K562 (cell line): Measurements from ENCODE around the gene KLHL41. TPM values are rescaled to one million over a fixed set of nuclear protein-coding genes. Genes with fewer than 3 reads are reported as not detected.

Experiments used
- ATAC-seq: fragments of 200-7000 bp; cut with Tn5 transposase; 3 replicates; pipeline ENCODE4 v1.9.1; 2020; ENCODE audit warnings: moderate library complexity
- BruUV-seq: library from RNA; stranded (reverse); fragments of 400-500 nt; replicated peaks from 2 replicates; lab custom pipeline; 2021; lab: Mats Ljungman, UMichigan
- CTCF ChIA-PET: fragments of 300-600 bp; formaldehyde crosslinking; extraction: SDS; loops from one replicate; lab custom pipeline; 2021; ENCODE audit warnings: low intra/inter-chr PET ratio; lab: Yijun Ruan, JAX
- POLR2A ChIA-PET: fragments of 300-600, 350-650 bp; sonication (Branson Sonifier 250); formaldehyde crosslinking; extraction: SDS; loops from one replicate; lab custom pipeline; 2021; ENCODE audit warnings: antibody characterized with exemption, inconsistent platforms; lab: Yijun Ruan, JAX
- DNase-seq, 4 experiments: peaks; one replicate each; pipeline versions ENCODE4 v3.0.0 to v3.0.0-alpha.2; 2011 to 2018; ENCODE audit warnings: low spot score in 3 of 4, mixed read lengths in 3 of 4; ENCODE audit errors: extremely low read depth in 1 of 4
- FAIRE-seq: peaks from 2 replicates; lab custom pipeline; 2011; peaks lifted over from hg19 to GRCh38; lab: Jason Lieb, UNC
- H2AFZ ChIP-seq: 2 replicates; pipeline ENCODE4 v1.6.0; 2011; ENCODE audit warnings: low read depth, low read length, control low read depth, inconsistent platforms
- H3K27ac ChIP-seq: fragments of 200-600 bp; 3 replicates; pipeline ENCODE4 v1.8.0; 2011; ENCODE audit warnings: low read depth, mild to moderate bottlenecking, control low read depth, inconsistent platforms, low read length, moderate library complexity, mixed read lengths; ENCODE audit errors: extremely low read depth
- H3K27me3 ChIP-seq, 2 experiments: fragments of 300-600 bp in 1 of 2; 2 replicates in 1 of 2; 3 replicates in 1 of 2; pipeline versions ENCODE4 v1.6.0 to v1.8.0; 2011; ENCODE audit warnings: inconsistent platforms in 2 of 2, low read length in 2 of 2, mild to moderate bottlenecking in 1 of 2, mixed read lengths in 1 of 2, moderate library complexity in 1 of 2; ENCODE audit not compliant: control insufficient read depth in 2 of 2, insufficient read depth in 2 of 2
- H3K36me3 ChIP-seq: fragments of 300-600 bp; 3 replicates; pipeline ENCODE4 v1.8.0; 2011; ENCODE audit warnings: mild to moderate bottlenecking, low read length, inconsistent platforms; ENCODE audit not compliant: control insufficient read depth, insufficient read depth
- H3K4me1 ChIP-seq, 2 experiments: fragments of 200-600 bp in 1 of 2; replicated peaks in 1 of 2; 2 replicates in 1 of 2; 3 replicates in 1 of 2; pipeline versions ENCODE4 v1.5.1 to v1.8.0; 2011; ENCODE audit warnings: inconsistent platforms in 2 of 2, low read length in 2 of 2, mild to moderate bottlenecking in 1 of 2, mixed read lengths in 1 of 2, moderate library complexity in 1 of 2; ENCODE audit not compliant: control insufficient read depth in 2 of 2, insufficient read depth in 2 of 2
- H3K4me2 ChIP-seq: 2 replicates; pipeline ENCODE4 v1.6.1; 2011; ENCODE audit warnings: low read length, control low read depth, inconsistent platforms, mixed read lengths; ENCODE audit not compliant: insufficient read depth
- H3K4me3 ChIP-seq: fragments of 200-600 bp; sonication (generic), shearing (Covaris generic); 2 replicates; pipeline ENCODE4 v1.5.1; 2016; ENCODE audit warnings: control low read depth, inconsistent platforms
- H3K79me2 ChIP-seq: fragments of 200-600 bp; 3 replicates; pipeline ENCODE4 v1.8.0; 2011; ENCODE audit warnings: low read length, inconsistent platforms; ENCODE audit not compliant: control insufficient read depth, insufficient read depth
- H3K9ac ChIP-seq, 2 experiments: 2 replicates each; pipeline versions ENCODE4 v1.6.0 to v1.6.1; 2011; ENCODE audit warnings: low read depth in 2 of 2, low read length in 2 of 2, control low read depth in 1 of 2, inconsistent platforms in 1 of 2, mild to moderate bottlenecking in 1 of 2, mixed read lengths in 1 of 2; ENCODE audit not compliant: insufficient read depth in 1 of 2
- H3K9me1 ChIP-seq: one replicate; pipeline ENCODE4 v1.6.0; 2011; ENCODE audit warnings: inconsistent platforms, mild to moderate bottlenecking, low read length, moderate library complexity; ENCODE audit not compliant: control insufficient read depth, insufficient read depth
- H3K9me3 ChIP-seq: replicated peaks from 2 replicates; pipeline ENCODE4 v1.5.1; 2011; ENCODE audit warnings: low read depth, low read length, inconsistent platforms; ENCODE audit not compliant: control insufficient read depth, insufficient read depth
- H4K20me1 ChIP-seq: replicated peaks from 2 replicates; pipeline ENCODE4 v1.6.1; 2011; ENCODE audit warnings: low read length, inconsistent platforms, mixed read lengths; ENCODE audit not compliant: control insufficient read depth, insufficient read depth
- FOXA3 ChIP-seq, 2 experiments: fragments of 450-650 bp in 1 of 2; sonication (generic) in 1 of 2; formaldehyde crosslinking; IDR thresholded peaks in 1 of 2; conservative IDR thresholded peaks in 1 of 2; 2 replicates each; pipeline versions ENCODE4 v1.4.0 to v1.8.0; 2020 to 2022; ENCODE audit warnings: mild to moderate bottlenecking in 2 of 2, missing genetic modification reagents in 1 of 2
- JUND ChIP-seq, 2 experiments: IDR thresholded peaks; 2 replicates in 1 of 2; 3 replicates in 1 of 2; pipeline ENCODE4 v1.6.1; 2011; ENCODE audit warnings: borderline replicate concordance in 2 of 2, low read depth in 2 of 2, low read length in 2 of 2, improper control_type of control experiment in 1 of 2, missing biosample characterization in 1 of 2, missing genetic modification characterization in 1 of 2, missing genetic modification reagents in 1 of 2
- MCM5 ChIP-seq: fragments of 450-650 bp; IDR thresholded peaks from 2 replicates; pipeline ENCODE4 v1.6.1; 2016; ENCODE audit warnings: low read depth
- MECOM ChIP-seq: fragments of 250-450 bp; sonication (Bioruptor Pico); IDR thresholded peaks from 2 replicates; pipeline ENCODE4 v1.8.0; 2022; ENCODE audit warnings: inconsistent platforms
- RAD21 ChIP-seq, 2 experiments: fragments of 250-450 bp in 1 of 2; fragments of 450-650 bp in 1 of 2; sonication (Bioruptor Pico) in 1 of 2; formaldehyde crosslinking in 1 of 2; IDR thresholded peaks in 1 of 2; conservative IDR thresholded peaks in 1 of 2; 2 replicates each; pipeline versions ENCODE4 v1.4.0 to v1.8.0; 2020 to 2022; ENCODE audit warnings: mild to moderate bottlenecking in 2 of 2, moderate library complexity in 1 of 2
- RAD51 ChIP-seq: fragments of 450-650 bp; IDR thresholded peaks from 2 replicates; pipeline ENCODE4 v1.7.1; 2016; ENCODE audit warnings: low read depth, mild to moderate bottlenecking, borderline replicate concordance
- RCOR1 ChIP-seq, 2 experiments: IDR thresholded peaks; 2 replicates each; pipeline ENCODE4 v1.6.1; 2012; ENCODE audit warnings: low read depth in 2 of 2, low read length in 2 of 2, borderline replicate concordance in 1 of 2, improper control_type of control experiment in 1 of 2
- RREB1 ChIP-seq: fragments of 250-450 bp; sonication (Bioruptor Pico); IDR thresholded peaks from 2 replicates; pipeline ENCODE4 v1.4.0; 2020
- SMARCA4 ChIP-seq: fragments of 450-650 bp; IDR thresholded peaks from 2 replicates; pipeline ENCODE4 v1.6.1; 2016
- SMARCC2 ChIP-seq: fragments of 450-650 bp; IDR thresholded peaks from 2 replicates; pipeline ENCODE4 v1.6.1; 2017; ENCODE audit warnings: antibody characterized with exemption, moderate library complexity, mild to moderate bottlenecking, low read depth
- SP2 ChIP-seq: IDR thresholded peaks from 2 replicates; pipeline ENCODE4 v1.6.1; 2011; ENCODE audit warnings: mild to moderate bottlenecking, low read depth, low read length, moderate library complexity; ENCODE audit not compliant: poor library complexity, severe bottlenecking; ENCODE audit errors: extremely low read depth
- TEAD4 ChIP-seq, 2 experiments: sonication (generic) in 1 of 2; formaldehyde crosslinking in 1 of 2; IDR thresholded peaks; 2 replicates each; pipeline versions ENCODE4 v1.6.1 to v1.8.0; 2012 to 2022; ENCODE audit warnings: borderline replicate concordance in 1 of 2, inconsistent platforms in 1 of 2, low read length in 1 of 2, mild to moderate bottlenecking in 1 of 2, missing genetic modification reagents in 1 of 2
- TRIM24 ChIP-seq, 2 experiments: fragments of 450-650 bp; IDR thresholded peaks; 2 replicates each; pipeline ENCODE4 v1.6.1; 2016
- WGBS: fragments of 100-300 bp; shearing (Covaris generic); methylation state at CpG from one replicate; pipeline ENCODE4 v1.1.6; 2016; ENCODE audit warnings: low coverage, mixed read lengths; ENCODE audit not compliant: insufficient coverage; ENCODE audit errors: missing lambda C conversion rate; 5-methylcytosine and 5-hydroxymethylcytosine counted together
- in situ Hi-C: fragments of 300-500 bp; cut with MboI; formaldehyde crosslinking; loops from 4 replicates; pipeline ENCODE4 v1.15.0; 2018; ENCODE audit warnings: inconsistent platforms, mixed read lengths
- intact Hi-C: fragments of 100-400 bp; cut with micrococcal nuclease; formaldehyde crosslinking; loops from 2 replicates; pipeline ENCODE4 v1.14.2; 2022
- polyA plus RNA-seq, 8 experiments: library from polyadenylated mRNA; depleted of rRNA in 4 of 8; stranded (reverse) in 5 of 8; unstranded in 3 of 8; fragments of >200 nt; fragmentation: Nextera tagmentation in 2 of 8; fragmentation: Illumina TruSeq in 1 of 8; extraction: Ambion mirVana in 2 of 8; extraction: Trizol in 1 of 8; gene quantifications; 2 replicates each; pipeline versions ENCODE4 v1.2.1 to v1.2.3, GENCODE V29; 2011 to 2014; ENCODE audit warnings: inconsistent platforms in 1 of 8, missing spikeins in 1 of 8
- total RNA-seq, 7 experiments: library from RNA; depleted of rRNA in 6 of 7; stranded (reverse); fragments of >200 nt in 6 of 7; fragmentation: Illumina TruSeq in 2 of 7; extraction: Trizol in 2 of 7; gene quantifications; 2 replicates each; pipeline versions ENCODE4 v1.2.1 to v1.2.3, GENCODE V29; 2011 to 2021; ENCODE audit warnings: low replicate concordance in 1 of 7

The KLHL41 gene
- total and polyA plus RNA-seq, 9 of the 15 experiments (the other 6 are each of a cell fraction or from before 2014, with no cell fraction given) = 0.05 to 1.5 (median 0.09) TPM

- TF ChIP-seq TRIM24 (IDR thresholded peaks at IDR 0.05) = peak in 1 of 2 experiments; percentile 50; a peak in 1 of 4 replicates
- peak; percentile 82 for TF ChIP-seq JUND (IDR thresholded peaks at IDR 0.05; ENCODE audit: borderline replicate concordance, low read depth, low read length)
- TF ChIP-seq JUND (tag; IDR thresholded peaks at IDR 0.05; ENCODE audit: borderline replicate concordance, low read depth, low read length) = peak; percentile 65; the same call in 2 of the 3 replicates
- TF ChIP-seq RAD21 (CRISPR knock-in tag; conservative IDR thresholded peaks at IDR 0.05 in 1 of 2, IDR thresholded peaks at IDR 0.05 in 1 of 2) = no peak
- TF ChIP-seq MECOM (CRISPR knock-in tag) = no peak
- peak; percentile 67 for TF ChIP-seq SMARCC2
- TF ChIP-seq SMARCA4 = peak; percentile 57; the same call in 1 of the 2 replicates
- TF ChIP-seq RAD51 = no peak
Measured at GRCh38 chr2:169507698-169508097, 1.8 kb upstream of the KLHL41 start (continued).

- H3K9me3 ChIP-seq = no peaks in the 10 kb centered on the region
- ATAC-seq (peak; percentile 80), FAIRE-seq (peak; percentile 73), DNase-seq (peak in 2 of 4 experiments; percentile 23 to 32)
- ChIA-PET POLR2A (interaction anchor here (0.6 to 1.4 kb wide), 4 partner anchors 10 to 477 kb away, joined by 3 read pairs; no protein-coding TSS in a partner anchor), CTCF (no interaction called here)
- no peak overlapping the region for H3K4me3 ChIP-seq
- H3K9ac ChIP-seq = no peak overlapping the region
- peak overlapping the region; percentile 56 for H3K4me2 ChIP-seq
- H3K27me3 ChIP-seq = no peaks in the 10 kb centered on the region
- WGBS = 14% methylated on average over 8 of the region's 8 CpGs
- no TSS peak for BruUV-seq
- H3K9me1 ChIP-seq = no peaks in the 10 kb centered on the region
- H4K20me1 ChIP-seq = no peaks in the 10 kb centered on the region
- no peak overlapping the region for H3K27ac ChIP-seq
- intact Hi-C loops (no loop called here), in situ Hi-C loops (no loop called here)
- H3K36me3 ChIP-seq = no peaks in the 10 kb centered on the region
- H3K79me2 ChIP-seq = no peaks in the 10 kb centered on the region
- H2AFZ ChIP-seq = peak overlapping the region; percentile 51
- H3K4me1 ChIP-seq = peaks cover 0 to 7% of the 10 kb centered on the region in 2 experiments; a peak in 2 of 5 replicates
- TF ChIP-seq RREB1 (no peak), SP2 (no peak), TEAD4 (IDR thresholded peaks at IDR 0.05; ENCODE audit: low read length) (peak; percentile 23; the same call in 1 of the 2 replicates), TEAD4 (CRISPR knock-in tag; IDR thresholded peaks at IDR 0.05; ENCODE audit: borderline replicate concordance) (no peak), MCM5 (no peak), FOXA3 (CRISPR knock-in tag; conservative IDR thresholded peaks at IDR 0.05 in 1 of 2, IDR thresholded peaks at IDR 0.05 in 1 of 2) (no peak), RCOR1 (IDR thresholded peaks at IDR 0.05; ENCODE audit: borderline replicate concordance in 1 of 2, low read depth in 2 of 2, low read length in 2 of 2) (0 out of 4 replicates have a peak, but pooled peaks of 1 of the 2 experiments have one; percentile 4)
Measured at GRCh38 chr2:169509955-169510354, 453 bp downstream of the KLHL41 start.
